Erythroblast (primary cell): ENCODE data around the gene IP6K1.

Experiments used
- GATA1 ChIP-seq: IDR thresholded peaks from 2 replicates; pipeline ENCODE4 v1.6.1; 2011; ENCODE audit warnings: low read depth, mild to moderate bottlenecking, control low read depth, low read length, moderate library complexity
- POLR2A ChIP-seq: IDR thresholded peaks from 2 replicates; pipeline ENCODE4 v1.6.1; 2011; ENCODE audit warnings: mild to moderate bottlenecking, low read length

- TF ChIP-seq POLR2A (peak; percentile 84), GATA1 (no peak)
These were observed 97.1 kb downstream of the IP6K1 start, which contains the start of the genes MST1 and RNF123 for GRCh38 chr3:49689046-49689907.
